ENCODE results near the gene CALR.

CALR gene

DNA sequence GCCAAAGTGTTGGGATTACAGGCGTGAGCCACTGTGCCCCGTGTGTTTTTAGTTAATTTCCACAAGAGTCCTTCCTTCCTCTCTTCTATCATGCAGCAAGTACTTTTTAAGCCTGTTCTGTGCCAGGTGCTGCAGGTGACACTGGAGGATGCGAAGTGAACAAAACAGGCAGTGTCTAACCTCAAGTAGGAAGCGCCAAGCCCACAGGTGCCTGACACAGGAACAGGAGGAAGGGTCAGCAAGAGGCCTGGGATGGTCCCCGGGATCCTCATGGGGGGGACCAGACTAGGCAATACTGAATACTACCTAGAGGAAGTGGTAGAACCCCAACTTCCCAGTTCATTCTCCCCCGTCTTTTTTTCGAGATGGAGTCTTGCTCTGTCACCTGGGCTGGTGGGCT is 1.8 kb upstream of the CALR start:
- H3K4me1 ChIP-seq (ENCODE audit: control insufficient read depth, low read depth, low read length) = peaks cover 20% of the 10 kb centered on the region
- no peak overlapping the region for H3K4me3 ChIP-seq (ENCODE audit: low read length)
- H3K27me3 ChIP-seq (ENCODE audit: control insufficient read depth, insufficient read depth, low read length) = no peaks in the 10 kb centered on the region
- H3K36me3 ChIP-seq (ENCODE audit: control insufficient read depth, low read depth, low read length) = peaks cover 24% of the 10 kb centered on the region
- H3K9ac ChIP-seq (ENCODE audit: low read length) = no peak overlapping the region
- H3K27ac ChIP-seq (ENCODE audit: low read length) = no peak overlapping the region
- no peaks in the 10 kb centered on the region for H3K9me3 ChIP-seq (ENCODE audit: control insufficient read depth, low read depth, low read length)

- Histone ChIP-seq H3K9ac (ENCODE audit: low read length) (peak overlapping the region; percentile 33), H3K36me3 (ENCODE audit: control insufficient read depth, low read depth, low read length) (peaks cover 32% of the 10 kb centered on the region), H3K4me1 (ENCODE audit: control insufficient read depth, low read depth, low read length) (peaks cover 20% of the 10 kb centered on the region), H3K9me3 (ENCODE audit: control insufficient read depth, low read depth, low read length) (no peaks in the 10 kb centered on the region), H3K27ac (ENCODE audit: low read length) (peak overlapping the region; percentile 12), H3K4me3 (ENCODE audit: low read length) (peak overlapping the region; percentile 49), H3K27me3 (ENCODE audit: control insufficient read depth, insufficient read depth, low read length) (no peaks in the 10 kb centered on the region)
Measured at GRCh38 chr19:12937093-12937926, 1.1 kb upstream of the CALR start.

DNA sequence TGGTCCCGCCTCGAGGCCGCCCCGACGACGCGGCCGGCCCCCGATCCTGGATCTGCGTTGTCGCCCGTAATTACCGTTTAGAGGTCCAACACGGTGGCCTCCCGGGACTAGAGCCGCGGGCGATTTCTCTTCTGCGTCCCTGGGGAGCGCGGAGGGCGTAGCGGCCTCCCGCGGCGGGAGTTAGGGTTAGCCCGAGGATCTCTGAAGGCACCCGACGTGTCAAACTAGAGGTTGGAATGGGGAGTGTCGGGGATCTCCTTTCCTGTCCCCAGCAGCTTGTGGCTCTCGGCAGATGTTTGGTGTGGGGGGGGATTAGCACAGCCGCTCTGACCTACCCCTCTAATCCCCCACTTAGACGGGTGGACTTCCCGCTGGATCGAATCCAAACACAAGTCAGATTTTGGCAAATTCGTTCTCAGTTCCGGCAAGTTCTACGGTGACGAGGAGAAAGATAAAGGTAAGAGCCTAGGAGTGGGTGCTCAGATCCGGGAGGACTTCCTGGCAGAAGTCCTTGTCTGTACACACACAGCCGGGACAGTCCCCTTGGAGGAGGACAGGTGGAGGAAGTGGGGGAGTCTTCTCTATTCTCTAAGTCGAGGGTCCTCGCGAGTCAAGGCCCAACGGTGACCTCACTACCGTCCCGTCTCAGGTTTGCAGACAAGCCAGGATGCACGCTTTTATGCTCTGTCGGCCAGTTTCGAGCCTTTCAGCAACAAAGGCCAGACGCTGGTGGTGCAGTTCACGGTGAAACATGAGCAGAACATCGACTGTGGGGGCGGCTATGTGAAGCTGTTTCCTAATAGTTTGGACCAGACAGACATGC is 581 bp downstream of the CALR start:
- Histone ChIP-seq H3K4me3 (ENCODE audit: low read length) (peak overlapping the region; percentile 97), H3K36me3 (ENCODE audit: control insufficient read depth, low read depth, low read length) (peaks cover 44% of the 10 kb centered on the region), H3K9me3 (ENCODE audit: control insufficient read depth, low read depth, low read length) (no peaks in the 10 kb centered on the region), H3K27me3 (ENCODE audit: control insufficient read depth, insufficient read depth, low read length) (no peaks in the 10 kb centered on the region), H3K4me1 (ENCODE audit: control insufficient read depth, low read depth, low read length) (peaks cover 16% of the 10 kb centered on the region), H3K9ac (ENCODE audit: low read length) (peak overlapping the region; percentile 88), H3K27ac (ENCODE audit: low read length) (no peak overlapping the region)

DNA sequence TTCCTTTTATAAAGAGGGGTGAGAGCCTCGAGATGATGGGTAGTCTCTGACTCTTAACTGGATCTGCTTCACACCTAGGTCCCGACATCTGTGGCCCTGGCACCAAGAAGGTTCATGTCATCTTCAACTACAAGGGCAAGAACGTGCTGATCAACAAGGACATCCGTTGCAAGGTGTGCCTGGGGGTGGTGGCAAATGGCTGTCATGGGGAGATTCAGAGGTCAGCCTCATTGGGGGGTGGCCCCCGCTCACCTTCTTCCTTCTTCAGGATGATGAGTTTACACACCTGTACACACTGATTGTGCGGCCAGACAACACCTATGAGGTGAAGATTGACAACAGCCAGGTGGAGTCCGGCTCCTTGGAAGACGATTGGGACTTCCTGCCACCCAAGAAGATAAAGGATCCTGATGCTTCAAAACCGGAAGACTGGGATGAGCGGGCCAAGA is 1.6 kb downstream of the CALR start:
- no peak overlapping the region for H3K27ac ChIP-seq (ENCODE audit: low read length)
- H3K9ac ChIP-seq (ENCODE audit: low read length) = peak overlapping the region; percentile 88
- peaks cover 16% of the 10 kb centered on the region for H3K4me1 ChIP-seq (ENCODE audit: control insufficient read depth, low read depth, low read length)
- H3K27me3 ChIP-seq (ENCODE audit: control insufficient read depth, insufficient read depth, low read length) = no peaks in the 10 kb centered on the region
- no peaks in the 10 kb centered on the region for H3K9me3 ChIP-seq (ENCODE audit: control insufficient read depth, low read depth, low read length)
- H3K36me3 ChIP-seq (ENCODE audit: control insufficient read depth, low read depth, low read length) = peaks cover 52% of the 10 kb centered on the region
- H3K4me3 ChIP-seq (ENCODE audit: low read length) = peak overlapping the region; percentile 97

DNA sequence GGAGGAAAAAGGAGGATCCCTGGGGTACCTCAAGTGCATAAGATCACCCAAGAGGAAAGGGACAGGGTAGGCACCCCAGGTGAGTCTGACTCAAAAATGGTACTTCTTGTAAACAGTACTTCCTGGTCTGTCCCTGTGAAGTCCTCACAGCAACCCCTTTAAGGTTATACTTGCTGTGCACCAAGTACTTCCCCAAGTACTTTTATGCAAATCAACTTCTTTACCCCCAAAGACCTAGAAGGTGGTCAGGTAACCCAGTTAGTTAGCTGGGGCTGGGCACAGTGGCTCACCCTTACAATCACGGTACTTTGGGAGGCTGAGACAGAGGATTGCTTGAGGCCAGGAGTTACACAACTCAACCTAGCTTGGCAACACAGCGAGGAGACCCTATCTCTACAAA is 2.5 kb downstream of the CALR start:
- no peaks in the 10 kb centered on the region for H3K9me3 ChIP-seq (ENCODE audit: control insufficient read depth, low read depth, low read length)
- H3K27ac ChIP-seq (ENCODE audit: low read length) = no peak overlapping the region
- peaks cover 16% of the 10 kb centered on the region for H3K4me1 ChIP-seq (ENCODE audit: control insufficient read depth, low read depth, low read length)
- no peaks in the 10 kb centered on the region for H3K27me3 ChIP-seq (ENCODE audit: control insufficient read depth, insufficient read depth, low read length)
- H3K9ac ChIP-seq (ENCODE audit: low read length) = no peak overlapping the region
- no peak overlapping the region for H3K4me3 ChIP-seq (ENCODE audit: low read length)
- peaks cover 52% of the 10 kb centered on the region for H3K36me3 ChIP-seq (ENCODE audit: control insufficient read depth, low read depth, low read length)

GRCh38 chr19:12943437-12944044 is 5.1 kb downstream of the CALR start:
- Histone ChIP-seq H3K27me3 (ENCODE audit: control insufficient read depth, insufficient read depth, low read length) (no peaks in the 10 kb centered on the region), H3K4me1 (ENCODE audit: control insufficient read depth, low read depth, low read length) (peaks cover 14% of the 10 kb centered on the region), H3K27ac (ENCODE audit: low read length) (no peak overlapping the region), H3K9ac (ENCODE audit: low read length) (no peak overlapping the region), H3K4me3 (ENCODE audit: low read length) (no peak overlapping the region), H3K9me3 (ENCODE audit: control insufficient read depth, low read depth, low read length) (no peaks in the 10 kb centered on the region), H3K36me3 (ENCODE audit: control insufficient read depth, low read depth, low read length) (peaks cover 63% of the 10 kb centered on the region)

GRCh38 chr19:12944104-12944674 is 5.8 kb downstream of the CALR start:
- no peak overlapping the region for H3K27ac ChIP-seq (ENCODE audit: low read length)
- H3K9me3 ChIP-seq (ENCODE audit: control insufficient read depth, low read depth, low read length) = no peaks in the 10 kb centered on the region
- no peak overlapping the region for H3K4me3 ChIP-seq (ENCODE audit: low read length)
- H3K9ac ChIP-seq (ENCODE audit: low read length) = no peak overlapping the region
- peaks cover 14% of the 10 kb centered on the region for H3K4me1 ChIP-seq (ENCODE audit: control insufficient read depth, low read depth, low read length)
- H3K27me3 ChIP-seq (ENCODE audit: control insufficient read depth, insufficient read depth, low read length) = no peaks in the 10 kb centered on the region
- peaks cover 70% of the 10 kb centered on the region for H3K36me3 ChIP-seq (ENCODE audit: control insufficient read depth, low read depth, low read length)

DNA sequence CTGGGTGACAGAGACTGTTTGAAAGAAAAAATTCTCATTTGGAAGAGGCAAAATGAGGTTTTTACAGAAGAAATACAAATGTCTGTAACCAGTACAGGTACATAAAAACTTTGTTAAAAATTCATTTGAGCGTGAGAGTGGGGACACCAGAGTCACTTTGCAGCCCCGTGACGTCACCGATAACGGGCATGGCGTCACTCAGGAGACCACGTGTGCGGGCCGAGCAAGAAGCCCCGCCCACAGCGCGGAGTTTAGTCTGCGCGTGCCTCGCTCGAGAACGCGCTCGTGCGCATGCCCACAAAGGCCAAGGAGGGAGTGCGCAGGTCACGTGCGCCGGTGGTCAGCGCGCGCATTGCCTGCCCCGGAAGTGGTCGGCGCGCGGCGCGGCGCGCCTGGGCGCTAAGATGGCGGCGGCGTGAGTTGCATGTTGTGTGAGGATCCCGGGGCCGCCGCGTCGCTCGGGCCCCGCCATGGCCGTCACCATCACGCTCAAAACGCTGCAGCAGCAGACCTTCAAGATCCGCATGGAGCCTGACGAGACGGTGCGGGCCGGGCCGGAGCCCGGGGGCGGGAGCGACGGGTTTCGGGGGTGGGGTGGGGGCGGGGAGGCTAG is 7.2 kb downstream of the CALR start, which contains the start of gene RAD23A:
TSS of gene RAD23A (plus strand) at position 384 of the 613 bp plus-strand sequence. CDS start at position 471, 87 bp downstream.
- Histone ChIP-seq H3K27me3 (ENCODE audit: control insufficient read depth, insufficient read depth, low read length) (no peaks in the 10 kb centered on the region), H3K4me3 (ENCODE audit: low read length) (peak within 1 kb of the TSS; percentile 95), H3K36me3 (ENCODE audit: control insufficient read depth, low read depth, low read length) (peaks cover 67% of the 10 kb centered on the region), H3K9me3 (ENCODE audit: control insufficient read depth, low read depth, low read length) (no peaks in the 10 kb centered on the region), H3K9ac (ENCODE audit: low read length) (peak within 1 kb of the TSS; percentile 92), H3K4me1 (ENCODE audit: control insufficient read depth, low read depth, low read length) (peaks cover 5% of the 10 kb centered on the region), H3K27ac (ENCODE audit: low read length) (peak within 1 kb of the TSS; percentile 71)

GRCh38 chr19:12946092-12946721 is 7.8 kb downstream of the CALR start:
- H3K9ac ChIP-seq (ENCODE audit: low read length) = peak overlapping the region; percentile 92
- no peaks in the 10 kb centered on the region for H3K9me3 ChIP-seq (ENCODE audit: control insufficient read depth, low read depth, low read length)
- H3K36me3 ChIP-seq (ENCODE audit: control insufficient read depth, low read depth, low read length) = peaks cover 67% of the 10 kb centered on the region
- peaks cover 5% of the 10 kb centered on the region for H3K4me1 ChIP-seq (ENCODE audit: control insufficient read depth, low read depth, low read length)
- peak overlapping the region; percentile 71 for H3K27ac ChIP-seq (ENCODE audit: low read length)
- peak overlapping the region; percentile 95 for H3K4me3 ChIP-seq (ENCODE audit: low read length)
- H3K27me3 ChIP-seq (ENCODE audit: control insufficient read depth, insufficient read depth, low read length) = no peaks in the 10 kb centered on the region

GRCh38 chr19:12946731-12947496 is 8.5 kb downstream of the CALR start:
- Histone ChIP-seq H3K9me3 (ENCODE audit: control insufficient read depth, low read depth, low read length) (no peaks in the 10 kb centered on the region), H3K36me3 (ENCODE audit: control insufficient read depth, low read depth, low read length) (peaks cover 67% of the 10 kb centered on the region), H3K4me3 (ENCODE audit: low read length) (peak overlapping the region; percentile 95), H3K4me1 (ENCODE audit: control insufficient read depth, low read depth, low read length) (peaks cover 5% of the 10 kb centered on the region), H3K27ac (ENCODE audit: low read length) (peak overlapping the region; percentile 71), H3K9ac (ENCODE audit: low read length) (peak overlapping the region; percentile 92), H3K27me3 (ENCODE audit: control insufficient read depth, insufficient read depth, low read length) (no peaks in the 10 kb centered on the region)

All from iPS-18a (cell line).